ENCODE results near the gene CLSTN2. TPM values are rescaled to one million over a fixed set of nuclear protein-coding genes. Genes with fewer than 3 reads are reported as not detected.

CLSTN2 gene
- total and polyA plus RNA-seq, 4 donors = 20.7 to 44.5 (median 22.7) TPM

DNA sequence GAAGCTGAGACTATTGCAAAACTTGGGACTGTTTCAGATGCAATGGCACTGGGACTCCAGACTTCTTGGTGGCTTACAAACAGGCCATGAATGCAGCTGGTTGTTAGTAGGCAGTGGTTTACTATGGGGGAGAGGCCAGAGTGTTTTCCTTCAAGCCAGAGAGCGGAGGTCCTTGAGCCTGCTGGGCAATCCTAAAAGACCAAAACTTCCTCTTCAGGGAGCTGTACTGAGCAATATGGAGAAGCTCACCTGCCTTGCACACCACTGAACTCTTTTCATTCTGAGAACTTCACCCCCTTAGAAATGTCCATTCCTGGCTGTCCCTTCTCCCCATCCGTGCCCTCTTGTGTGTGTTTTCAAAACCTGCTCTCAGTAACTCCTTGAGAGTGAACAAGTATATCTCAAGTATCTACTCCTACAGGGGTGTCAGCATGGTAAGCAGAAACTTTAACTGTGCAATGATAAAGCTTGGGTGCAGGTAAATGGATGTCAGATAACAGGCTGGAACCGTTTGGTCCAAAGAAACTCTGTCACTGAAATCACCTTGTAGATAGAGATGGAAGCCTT, 213.9 kb downstream of the CLSTN2 start:
- Histone ChIP-seq H3K4me3 (ENCODE audit: low read depth, low read length) (no peak overlapping the region), H3K4me1 (ENCODE audit: control insufficient read depth, insufficient read depth, low read length) (no peaks in the 10 kb centered on the region), H3K9me3 (ENCODE audit: control insufficient read depth, insufficient read depth, low read length) (no peaks in the 10 kb centered on the region), H3K27me3 (ENCODE audit: control insufficient read depth, insufficient read depth, low read length) (no peaks in the 10 kb centered on the region), H3K27ac (ENCODE audit: low read depth, low read length) (no peak overlapping the region), H3K36me3 (ENCODE audit: control insufficient read depth, insufficient read depth, low read length) (no peaks in the 10 kb centered on the region)
- DNase-seq (ENCODE audit: low read depth in 4 of 6, low spot score in 6 of 6) = no peak
- 100% methylated on average over 2 of the region's 3 CpGs for WGBS (ENCODE audit: insufficient coverage)

DNA sequence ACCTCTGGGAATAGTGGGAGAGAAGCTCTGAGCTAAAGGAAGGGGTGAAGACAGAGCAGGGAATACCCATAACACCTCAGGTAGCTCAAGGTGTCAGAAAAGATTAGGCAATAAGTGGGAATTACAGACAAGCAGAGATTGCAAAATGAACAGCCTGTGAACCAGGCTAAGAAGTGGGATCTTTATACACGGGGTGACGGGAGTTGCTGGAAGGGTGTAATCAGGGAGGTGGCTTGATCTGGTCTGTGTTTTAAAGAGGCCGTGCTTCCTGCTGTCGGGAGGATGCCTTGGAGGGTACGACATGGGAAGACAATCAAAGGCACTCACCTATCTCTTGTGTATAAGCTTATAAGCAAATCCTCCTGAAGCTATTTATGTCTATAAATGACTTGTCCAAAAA, 216.3 kb downstream of the CLSTN2 start:
- H3K4me3 ChIP-seq (ENCODE audit: low read depth, low read length) = no peak overlapping the region
- H3K36me3 ChIP-seq (ENCODE audit: control insufficient read depth, insufficient read depth, low read length) = no peaks in the 10 kb centered on the region
- H3K27me3 ChIP-seq (ENCODE audit: control insufficient read depth, insufficient read depth, low read length) = no peaks in the 10 kb centered on the region
- H3K27ac ChIP-seq (ENCODE audit: low read depth, low read length) = no peak overlapping the region
- DNase-seq (ENCODE audit: low read depth in 4 of 6, low spot score in 6 of 6) = no peak
- no peaks in the 10 kb centered on the region for H3K9me3 ChIP-seq (ENCODE audit: control insufficient read depth, insufficient read depth, low read length)
- 80% methylated on average over 1 of the region's 5 CpGs for WGBS (ENCODE audit: insufficient coverage)
- no peaks in the 10 kb centered on the region for H3K4me1 ChIP-seq (ENCODE audit: control insufficient read depth, insufficient read depth, low read length)

DNA sequence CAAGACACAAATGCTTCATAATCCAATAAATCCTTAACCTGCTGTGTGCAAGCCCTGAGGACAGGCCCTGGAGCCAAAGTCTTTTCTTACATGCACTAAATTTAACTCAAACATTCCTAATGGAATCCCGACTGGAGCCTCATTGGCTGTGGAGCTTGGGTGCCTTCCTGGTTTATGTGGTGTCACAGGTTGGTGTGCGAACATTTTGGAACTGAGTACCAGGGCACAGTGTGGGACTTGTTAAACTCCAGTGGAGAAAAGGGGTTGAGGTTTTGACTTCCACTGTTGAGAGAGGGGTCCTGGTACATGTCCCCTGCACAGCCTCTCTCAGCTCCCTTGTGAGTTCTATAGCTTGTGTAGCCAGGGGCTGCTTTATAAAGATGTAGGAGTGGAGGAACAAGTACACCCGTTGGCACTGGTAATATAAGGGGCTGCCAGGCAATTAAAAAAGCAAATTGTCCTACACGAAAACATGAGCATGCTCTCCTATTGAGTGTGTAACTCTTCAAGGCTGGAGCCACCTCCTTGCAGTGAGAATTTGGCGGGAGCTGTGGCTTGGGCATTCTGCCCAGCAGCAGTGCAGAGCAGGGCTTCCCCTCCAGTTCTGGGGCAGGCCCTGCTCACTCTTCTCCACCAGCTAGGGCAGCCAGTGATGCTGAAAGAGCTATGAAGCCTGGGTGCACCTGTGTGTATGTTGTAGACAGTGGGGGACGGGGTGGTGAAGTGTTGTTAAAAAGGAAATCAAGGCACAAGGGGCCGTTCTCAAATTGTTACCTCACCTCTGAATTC, 218.1 kb downstream of the CLSTN2 start:
- Histone ChIP-seq H3K27me3 (ENCODE audit: control insufficient read depth, insufficient read depth, low read length) (no peaks in the 10 kb centered on the region), H3K4me1 (ENCODE audit: control insufficient read depth, insufficient read depth, low read length) (no peaks in the 10 kb centered on the region), H3K9me3 (ENCODE audit: control insufficient read depth, insufficient read depth, low read length) (no peaks in the 10 kb centered on the region), H3K27ac (ENCODE audit: low read depth, low read length) (no peak overlapping the region), H3K4me3 (ENCODE audit: low read depth, low read length) (no peak overlapping the region), H3K36me3 (ENCODE audit: control insufficient read depth, insufficient read depth, low read length) (no peaks in the 10 kb centered on the region)
- peak in 2 of 6 donors; percentile 17 to 73 for DNase-seq (ENCODE audit: low read depth in 4 of 6, low spot score in 6 of 6)
- WGBS (ENCODE audit: insufficient coverage) = 58% methylated on average over 5 of the region's 7 CpGs

DNA sequence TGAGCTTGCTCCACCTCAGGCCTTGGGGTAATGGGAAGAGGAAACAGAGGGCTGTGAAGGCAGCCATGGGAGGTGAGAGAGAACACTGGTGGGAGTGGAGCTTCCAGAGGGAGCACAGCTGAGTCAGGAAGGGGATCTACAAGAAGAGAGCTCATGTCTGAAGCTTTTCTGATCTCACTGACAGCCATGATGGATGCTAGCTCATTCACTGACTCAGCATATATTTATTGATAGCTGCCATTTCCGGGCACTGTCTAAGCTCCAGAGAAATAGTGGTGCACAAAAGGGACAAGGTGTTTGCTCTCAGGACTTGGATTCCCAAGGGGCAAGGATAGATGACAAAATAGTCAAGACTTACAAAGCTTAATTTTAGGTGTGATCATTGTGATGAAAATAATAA, 218.8 kb downstream of the CLSTN2 start:
- Histone ChIP-seq H3K9me3 (ENCODE audit: control insufficient read depth, insufficient read depth, low read length) (no peaks in the 10 kb centered on the region), H3K27me3 (ENCODE audit: control insufficient read depth, insufficient read depth, low read length) (no peaks in the 10 kb centered on the region), H3K4me1 (ENCODE audit: control insufficient read depth, insufficient read depth, low read length) (no peaks in the 10 kb centered on the region), H3K36me3 (ENCODE audit: control insufficient read depth, insufficient read depth, low read length) (no peaks in the 10 kb centered on the region), H3K27ac (ENCODE audit: low read depth, low read length) (no peak overlapping the region), H3K4me3 (ENCODE audit: low read depth, low read length) (no peak overlapping the region)
- no peak for DNase-seq (ENCODE audit: low read depth in 4 of 6, low spot score in 6 of 6)
- WGBS (ENCODE audit: insufficient coverage) = 83% methylated on average over 1 of the region's 1 CpG

DNA sequence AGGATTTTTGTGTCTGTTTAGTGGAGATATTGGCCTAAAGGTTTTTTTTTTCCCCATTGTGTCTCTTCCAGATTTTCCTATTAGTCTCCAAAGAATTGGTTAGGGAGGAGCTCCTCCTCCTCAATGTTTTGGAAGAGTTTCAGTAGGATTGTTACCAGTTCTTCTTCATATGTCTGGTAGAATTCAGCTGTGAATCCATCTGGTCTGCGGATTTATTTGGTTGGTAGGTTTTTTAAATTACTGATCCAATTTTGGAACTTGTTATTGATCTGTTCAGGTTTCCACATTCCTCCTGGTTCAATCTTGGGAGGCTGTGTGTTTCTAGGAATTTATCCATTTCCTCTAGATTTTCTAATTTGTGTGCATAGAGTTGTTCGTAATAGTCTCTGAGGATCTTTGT, 222.2 kb downstream of the CLSTN2 start:
- Histone ChIP-seq H3K27me3 (ENCODE audit: control insufficient read depth, insufficient read depth, low read length) (no peaks in the 10 kb centered on the region), H3K9me3 (ENCODE audit: control insufficient read depth, insufficient read depth, low read length) (no peaks in the 10 kb centered on the region), H3K4me1 (ENCODE audit: control insufficient read depth, insufficient read depth, low read length) (no peaks in the 10 kb centered on the region), H3K4me3 (ENCODE audit: low read depth, low read length) (no peak overlapping the region), H3K27ac (ENCODE audit: low read depth, low read length) (no peak overlapping the region), H3K36me3 (ENCODE audit: control insufficient read depth, insufficient read depth, low read length) (no peaks in the 10 kb centered on the region)
- WGBS (ENCODE audit: insufficient coverage) = 100% methylated on average over 1 of the region's 2 CpGs
- DNase-seq (ENCODE audit: low read depth in 4 of 6, low spot score in 6 of 6) = peak in 1 of 6 donors; percentile 59

DNA sequence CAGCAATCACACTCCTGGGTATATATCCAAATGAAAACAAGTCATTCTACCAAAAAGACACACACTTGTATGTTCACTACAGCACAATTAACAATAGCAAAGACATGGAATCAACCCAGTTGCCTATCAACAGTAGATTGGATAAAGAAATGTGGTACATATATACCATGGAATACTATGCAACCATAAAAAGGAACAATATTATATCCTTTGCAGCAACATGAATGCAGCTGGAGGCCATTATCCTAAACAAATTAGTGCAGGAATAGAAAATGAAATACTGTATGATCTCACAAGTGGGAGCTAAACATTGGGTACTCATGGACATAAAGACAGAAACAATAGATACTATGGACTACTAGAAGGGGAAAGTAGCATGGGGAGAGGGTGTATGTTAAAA, 224.7 kb downstream of the CLSTN2 start:
- Histone ChIP-seq H3K36me3 (ENCODE audit: control insufficient read depth, insufficient read depth, low read length) (no peaks in the 10 kb centered on the region), H3K27me3 (ENCODE audit: control insufficient read depth, insufficient read depth, low read length) (no peaks in the 10 kb centered on the region), H3K27ac (ENCODE audit: low read depth, low read length) (no peak overlapping the region), H3K4me3 (ENCODE audit: low read depth, low read length) (no peak overlapping the region), H3K9me3 (ENCODE audit: control insufficient read depth, insufficient read depth, low read length) (no peaks in the 10 kb centered on the region), H3K4me1 (ENCODE audit: control insufficient read depth, insufficient read depth, low read length) (no peaks in the 10 kb centered on the region)
- no peak for DNase-seq (ENCODE audit: low read depth in 4 of 6, low spot score in 6 of 6)

DNA sequence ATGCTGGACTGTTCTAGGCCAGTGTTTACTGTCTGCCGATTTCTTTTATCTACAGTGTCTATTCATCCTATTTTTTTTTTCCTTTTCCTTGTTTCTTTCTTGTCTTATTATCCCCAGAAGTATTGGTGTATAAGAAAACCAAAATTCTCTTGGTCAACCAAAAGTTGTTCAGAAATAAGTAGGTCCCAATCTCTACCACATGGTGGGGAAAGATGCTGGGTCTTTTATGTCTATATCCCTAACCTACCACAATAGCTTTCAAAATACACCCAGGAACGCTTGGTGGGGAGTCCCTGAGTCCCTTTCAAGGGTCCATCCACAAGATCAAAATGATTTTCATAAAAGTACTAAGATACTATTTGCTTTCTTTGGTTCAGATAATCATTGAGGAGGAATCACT, 225.6 kb downstream of the CLSTN2 start:
- Histone ChIP-seq H3K4me3 (ENCODE audit: low read depth, low read length) (no peak overlapping the region), H3K4me1 (ENCODE audit: control insufficient read depth, insufficient read depth, low read length) (no peaks in the 10 kb centered on the region), H3K9me3 (ENCODE audit: control insufficient read depth, insufficient read depth, low read length) (no peaks in the 10 kb centered on the region), H3K36me3 (ENCODE audit: control insufficient read depth, insufficient read depth, low read length) (no peaks in the 10 kb centered on the region), H3K27me3 (ENCODE audit: control insufficient read depth, insufficient read depth, low read length) (no peaks in the 10 kb centered on the region), H3K27ac (ENCODE audit: low read depth, low read length) (no peak overlapping the region)
- no peak for DNase-seq (ENCODE audit: low read depth in 4 of 6, low spot score in 6 of 6)
- WGBS (ENCODE audit: insufficient coverage) = no CpG with 5 or more reads among the region's 2 CpGs

DNA sequence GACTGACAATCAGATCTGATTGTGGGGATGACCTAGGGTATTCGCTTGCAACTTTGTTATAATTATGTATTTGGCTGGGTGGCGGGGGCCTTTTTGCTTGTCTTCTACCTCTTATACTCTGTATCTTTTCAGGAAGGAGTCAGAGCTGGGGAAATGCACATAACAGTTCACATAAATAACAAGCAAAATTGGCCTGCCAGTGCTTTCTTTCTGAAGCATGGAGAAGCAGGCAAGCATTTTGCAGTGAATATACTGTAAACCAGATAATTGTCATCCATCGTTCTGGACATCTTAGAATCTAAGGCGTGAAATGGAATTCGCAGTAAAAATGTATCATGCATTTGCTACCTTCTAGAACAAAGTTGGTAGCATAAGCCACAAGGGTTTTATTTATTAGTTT, 227.6 kb downstream of the CLSTN2 start:
- H3K36me3 ChIP-seq (ENCODE audit: control insufficient read depth, insufficient read depth, low read length) = no peaks in the 10 kb centered on the region
- no peaks in the 10 kb centered on the region for H3K27me3 ChIP-seq (ENCODE audit: control insufficient read depth, insufficient read depth, low read length)
- no peak overlapping the region for H3K4me3 ChIP-seq (ENCODE audit: low read depth, low read length)
- H3K4me1 ChIP-seq (ENCODE audit: control insufficient read depth, insufficient read depth, low read length) = no peaks in the 10 kb centered on the region
- no peaks in the 10 kb centered on the region for H3K9me3 ChIP-seq (ENCODE audit: control insufficient read depth, insufficient read depth, low read length)
- WGBS (ENCODE audit: insufficient coverage) = no CpG with 5 or more reads among the region's 5 CpGs
- no peak overlapping the region for H3K27ac ChIP-seq (ENCODE audit: low read depth, low read length)
- peak in 1 of 6 donors; percentile 74 for DNase-seq (ENCODE audit: low read depth in 4 of 6, low spot score in 6 of 6)

DNA sequence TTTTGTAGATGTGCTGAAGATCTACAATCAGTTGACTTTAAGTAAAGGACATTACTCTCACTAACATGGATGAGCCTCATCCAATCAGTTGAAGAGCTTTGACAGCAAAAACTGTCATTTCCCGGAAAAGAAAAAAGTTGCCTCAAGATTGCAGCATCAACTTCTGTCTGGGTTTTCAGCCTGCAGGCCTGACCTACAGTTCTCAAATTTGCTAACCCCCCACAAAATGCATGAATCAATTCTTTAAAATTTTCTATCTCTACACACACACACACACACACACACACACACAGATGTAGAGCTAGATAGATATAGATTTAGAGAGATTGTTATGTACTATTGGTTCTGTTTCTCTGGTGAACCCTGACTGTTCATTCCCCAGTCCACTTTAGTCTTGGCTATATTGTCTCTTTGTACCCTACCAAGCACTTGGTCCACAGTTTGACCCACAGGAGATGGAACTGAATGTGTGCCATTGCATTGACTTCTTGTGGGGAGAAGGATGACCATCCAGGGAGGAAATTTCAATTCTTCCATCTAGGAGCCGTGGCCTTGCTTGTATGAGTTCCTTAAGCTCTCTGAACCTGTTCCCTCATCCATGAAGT, 228.3 kb downstream of the CLSTN2 start:
- DNase-seq (ENCODE audit: low read depth in 4 of 6, low spot score in 6 of 6) = no peak
- 100% methylated on average over 1 of the region's 2 CpGs for WGBS (ENCODE audit: insufficient coverage)

DNA sequence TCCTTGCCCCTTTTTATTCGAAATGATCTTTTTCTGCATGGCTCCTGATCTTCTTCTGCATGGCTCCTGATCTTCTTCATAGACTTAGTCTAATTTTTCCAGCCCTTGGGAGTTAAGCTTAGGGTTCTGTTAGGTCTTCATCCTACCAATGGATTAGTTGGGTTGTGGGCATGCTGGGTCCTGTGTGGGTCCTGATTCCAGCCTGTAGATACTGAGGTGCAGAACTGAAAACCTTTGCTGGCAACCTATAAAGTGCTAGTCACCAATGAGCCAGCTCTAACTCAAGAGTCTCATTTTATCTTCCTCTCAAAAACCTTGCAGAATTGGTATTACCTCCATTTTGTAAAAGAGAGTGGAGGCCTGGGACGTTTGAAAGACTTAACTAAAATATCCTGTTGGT, 229.2 kb downstream of the CLSTN2 start:
- Histone ChIP-seq H3K27ac (ENCODE audit: low read depth, low read length) (no peak overlapping the region), H3K27me3 (ENCODE audit: control insufficient read depth, insufficient read depth, low read length) (no peaks in the 10 kb centered on the region), H3K4me1 (ENCODE audit: control insufficient read depth, insufficient read depth, low read length) (no peaks in the 10 kb centered on the region), H3K4me3 (ENCODE audit: low read depth, low read length) (no peak overlapping the region), H3K36me3 (ENCODE audit: control insufficient read depth, insufficient read depth, low read length) (no peaks in the 10 kb centered on the region), H3K9me3 (ENCODE audit: control insufficient read depth, insufficient read depth, low read length) (no peaks in the 10 kb centered on the region)
- no CpG with 5 or more reads among the region's 2 CpGs for WGBS (ENCODE audit: insufficient coverage)
- DNase-seq (ENCODE audit: low read depth in 4 of 6, low spot score in 6 of 6) = no peak

More for the DNA sequence above, 228.3 kb downstream of the CLSTN2 start:
- H3K9me3 ChIP-seq (ENCODE audit: control insufficient read depth, insufficient read depth, low read length) = no peaks in the 10 kb centered on the region
- H3K36me3 ChIP-seq (ENCODE audit: control insufficient read depth, insufficient read depth, low read length) = no peaks in the 10 kb centered on the region
- H3K4me1 ChIP-seq (ENCODE audit: control insufficient read depth, insufficient read depth, low read length) = no peaks in the 10 kb centered on the region
- no peaks in the 10 kb centered on the region for H3K27me3 ChIP-seq (ENCODE audit: control insufficient read depth, insufficient read depth, low read length)
- H3K4me3 ChIP-seq (ENCODE audit: low read depth, low read length) = no peak overlapping the region
- H3K27ac ChIP-seq (ENCODE audit: low read depth, low read length) = no peak overlapping the region

Data from spinal cord (tissue), 10 donors.